Stimulated activated CD4-positive, alpha-beta T cell treated with anti-CD3 and anti-CD28 coated beads, Interleukin-4, amount 100 ng/mL, for 48 hours (primary cell): ENCODE measurements around the gene SYNGR3.

ENCODE experiments used
- DNase-seq, 2 donors: peaks; one replicate each; pipeline ENCODE4 v3.0.0-alpha.2; 2020; ENCODE audit warnings: low read depth in 2 of 2

Gene SYNGR3

DNA sequence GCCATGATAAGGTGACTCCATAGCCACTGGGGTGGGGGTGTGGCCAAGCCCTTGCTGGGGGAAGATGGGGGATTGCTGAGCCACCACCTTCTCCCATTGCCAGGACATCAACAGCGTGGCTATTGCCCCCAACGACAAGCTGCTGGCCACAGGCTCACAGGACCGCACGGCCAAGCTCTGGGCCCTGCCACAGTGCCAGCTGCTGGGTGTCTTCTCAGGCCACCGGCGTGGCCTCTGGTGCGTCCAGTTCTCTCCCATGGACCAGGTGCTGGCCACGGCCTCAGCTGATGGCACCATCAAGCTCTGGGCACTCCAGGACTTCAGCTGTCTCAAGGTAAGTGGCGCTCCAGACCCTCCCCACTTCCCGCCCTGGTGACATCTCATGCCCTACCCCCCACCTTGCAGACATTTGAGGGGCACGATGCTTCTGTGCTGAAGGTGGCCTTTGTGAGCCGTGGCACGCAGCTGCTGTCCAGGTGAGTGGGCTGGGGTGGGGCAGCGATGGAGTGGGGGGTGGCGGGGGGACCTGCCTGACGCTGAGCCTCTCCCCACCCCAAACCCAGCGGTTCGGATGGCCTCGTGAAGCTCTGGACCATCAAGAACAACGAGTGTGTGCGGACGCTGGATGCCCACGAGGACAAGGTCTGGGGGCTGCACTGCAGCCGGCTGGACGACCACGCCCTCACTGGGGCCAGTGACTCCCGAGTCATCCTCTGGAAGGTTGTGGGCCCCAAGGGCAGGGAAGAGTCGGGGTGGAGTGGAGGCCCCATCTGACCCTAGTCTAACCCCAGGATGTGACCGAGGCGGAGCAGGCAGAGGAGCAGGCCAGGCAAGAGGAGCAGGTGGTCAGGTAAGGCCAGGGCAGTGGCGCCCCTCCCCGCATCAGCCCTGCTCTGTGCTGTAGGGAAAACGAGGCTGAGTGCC is 12.6 kb upstream of the SYNGR3 start:
- no peak for DNase-seq

DNA sequence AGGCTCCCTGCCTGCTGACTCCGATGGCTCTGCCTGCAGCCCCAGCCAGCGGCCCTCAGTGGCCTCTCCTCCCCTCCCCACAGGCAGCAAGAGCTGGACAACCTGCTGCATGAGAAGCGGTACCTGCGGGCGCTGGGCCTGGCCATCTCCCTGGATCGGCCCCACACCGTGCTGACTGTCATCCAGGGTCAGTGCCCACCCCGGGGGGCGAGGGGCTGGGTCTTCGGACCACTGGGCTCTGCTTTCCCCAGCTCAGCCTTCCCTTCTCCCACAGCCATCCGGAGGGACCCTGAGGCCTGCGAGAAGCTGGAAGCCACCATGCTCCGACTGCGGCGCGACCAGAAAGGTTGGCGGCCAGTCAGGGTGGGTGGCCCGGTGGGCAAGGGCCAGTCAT is 11.9 kb upstream of the SYNGR3 start:
- no peak for DNase-seq

DNA sequence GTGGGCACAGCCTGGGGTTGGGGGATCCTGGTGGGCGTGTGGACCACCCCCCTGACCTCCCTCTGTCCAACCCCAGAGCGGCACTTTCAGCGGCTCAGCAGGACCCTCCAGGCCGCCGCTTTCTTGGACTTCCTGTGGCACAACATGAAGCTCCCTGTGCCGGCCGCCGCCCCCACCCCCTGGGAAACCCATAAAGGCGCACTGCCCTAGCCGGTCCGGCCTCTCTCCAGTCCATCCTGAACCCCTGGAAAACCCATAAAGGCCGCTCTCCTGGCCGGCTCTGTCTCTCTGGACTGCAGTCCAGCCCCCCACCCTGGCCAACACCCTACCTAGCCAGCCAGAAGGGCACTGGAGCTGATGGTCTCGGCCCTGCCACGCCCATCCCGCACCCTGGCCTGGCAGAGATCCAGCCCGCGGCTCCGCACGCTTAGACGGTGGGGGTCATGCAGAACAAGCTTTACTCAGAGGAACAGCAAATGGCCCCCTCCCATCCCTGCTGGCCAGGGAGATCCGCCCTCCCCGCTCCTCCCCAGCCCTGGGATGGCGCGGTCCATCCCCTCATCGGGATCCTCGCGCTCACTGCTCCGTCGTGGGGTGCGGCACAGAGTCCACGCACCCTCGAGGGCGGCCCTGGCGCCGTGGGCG is 11.2 kb upstream of the SYNGR3 start:
- no peak for DNase-seq

DNA sequence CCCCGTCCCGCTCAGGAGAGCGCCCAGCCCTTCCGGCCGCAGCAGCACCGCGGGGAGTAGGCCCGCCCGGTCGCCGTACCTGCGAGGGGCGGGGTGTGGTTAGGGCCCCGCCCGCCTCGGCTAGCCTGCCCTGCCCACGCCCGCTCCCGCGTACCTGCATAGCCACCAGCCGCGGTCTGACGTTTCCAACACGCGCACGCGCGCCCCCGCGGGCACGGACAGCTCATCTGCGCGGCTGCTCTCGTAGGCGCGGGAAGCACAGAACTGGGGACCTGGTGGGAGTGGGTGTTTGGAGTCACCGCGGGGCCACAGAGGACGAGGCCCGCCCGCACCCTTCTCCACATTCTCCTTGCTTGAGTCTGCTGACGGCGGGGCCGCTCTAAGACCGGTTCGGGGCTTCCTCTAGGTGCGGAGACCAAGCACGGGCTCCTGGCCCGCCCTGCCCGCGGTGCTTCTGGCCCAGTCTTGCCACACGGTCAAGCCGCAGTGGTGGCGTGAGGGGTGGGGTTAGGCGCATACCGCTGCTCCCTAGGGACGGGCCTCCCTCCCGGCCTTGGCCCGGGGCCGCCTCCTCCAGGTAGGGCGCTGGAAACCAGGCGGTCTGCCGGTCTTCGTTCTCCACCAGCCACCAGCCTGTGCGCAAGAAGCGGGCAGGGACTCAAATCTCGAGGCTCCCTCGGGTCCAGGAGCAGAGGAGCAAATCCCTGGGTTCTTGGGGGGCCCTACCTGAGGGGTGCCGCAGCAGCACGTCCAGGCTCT is 10.3 kb upstream of the SYNGR3 start:
- DNase-seq: no peak

DNA sequence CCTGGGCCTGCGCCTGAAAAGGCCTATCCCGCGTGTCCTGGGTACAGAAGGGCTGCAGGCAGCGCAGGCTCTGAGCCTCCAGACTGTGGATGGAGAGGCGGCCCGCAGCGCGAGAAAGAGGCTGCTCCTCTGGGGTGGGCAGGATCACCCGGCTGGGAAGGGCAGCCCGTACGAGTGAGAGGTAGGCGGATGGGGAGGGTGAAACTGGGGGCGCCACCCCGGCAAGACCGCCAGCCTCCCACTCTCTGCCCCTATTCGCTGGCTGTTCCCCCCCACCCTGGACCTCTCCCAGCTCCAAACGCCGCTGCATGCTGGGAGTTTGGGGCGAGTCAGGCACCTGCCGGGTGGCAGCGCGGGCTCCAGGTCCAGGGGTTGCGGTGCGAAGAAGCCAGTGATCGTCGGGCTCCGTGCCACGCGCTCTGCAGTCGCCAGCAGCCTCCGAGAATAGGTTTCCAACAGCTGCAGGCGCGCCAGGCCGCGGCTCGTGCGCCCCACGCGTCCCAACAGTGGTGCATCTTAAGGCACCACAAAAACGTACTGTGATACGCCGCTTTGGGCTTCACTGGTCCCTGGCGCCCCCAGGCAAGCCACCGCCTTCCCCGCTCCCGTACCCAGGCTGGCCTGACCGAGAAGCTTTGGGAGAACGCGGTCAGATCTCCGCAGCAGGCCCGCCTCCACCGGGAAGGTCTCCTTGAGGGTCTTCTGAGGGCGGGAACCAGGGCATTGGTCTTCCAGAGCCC is 9.6 kb upstream of the SYNGR3 start:
- DNase-seq: no peak

DNA sequence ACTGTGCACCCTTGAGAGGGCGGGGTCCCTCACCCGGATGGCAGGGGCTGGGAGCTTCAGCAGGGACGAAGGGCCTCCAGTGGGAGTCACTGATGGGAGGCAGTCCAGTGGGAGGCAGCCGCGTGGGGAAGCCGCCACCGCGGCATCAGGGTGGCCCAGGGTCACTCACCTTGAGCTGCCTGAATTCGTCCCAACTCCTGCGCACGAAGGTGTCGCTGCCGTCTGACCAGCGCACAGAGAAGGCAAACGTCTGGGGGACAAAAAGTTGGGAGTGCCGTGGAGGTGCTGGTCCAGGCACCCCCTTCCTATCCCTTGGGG is 9.0 kb upstream of the SYNGR3 start:
- DNase-seq: no peak

DNA sequence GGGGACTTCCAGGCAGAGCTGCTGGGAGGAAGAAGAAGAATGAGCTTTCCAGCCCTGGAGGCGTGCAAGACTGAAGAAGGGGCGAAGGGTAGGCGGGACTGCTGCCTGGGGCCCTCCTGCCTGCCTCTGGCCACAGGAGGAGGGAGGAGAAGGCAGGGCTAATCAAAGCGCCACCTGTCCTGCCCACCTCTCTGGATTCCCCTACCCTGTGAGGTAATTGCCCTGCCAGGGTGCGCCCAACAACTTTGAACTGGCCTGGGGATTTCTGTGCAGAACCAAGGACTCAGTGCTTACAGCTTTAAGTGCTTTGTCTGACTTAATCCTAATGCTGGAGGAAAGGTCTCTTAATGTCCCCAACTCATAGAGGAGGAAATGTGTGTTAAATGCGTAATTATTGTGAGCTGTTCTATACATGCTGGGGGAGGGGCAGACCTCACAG is 8.4 kb upstream of the SYNGR3 start, which contains the start of gene NOXO1:
TSS of gene NOXO1 (minus strand) at position 72 of the 439 bp plus-strand sequence. CDS start 290 bp downstream, outside the sequence.
- no peak for DNase-seq

GRCh38 chr16:1982013-1982433 is 7.7 kb upstream of the SYNGR3 start:
- DNase-seq: no peak

GRCh38 chr16:1982991-1983543 is 6.7 kb upstream of the SYNGR3 start:
- no peak for DNase-seq

DNA sequence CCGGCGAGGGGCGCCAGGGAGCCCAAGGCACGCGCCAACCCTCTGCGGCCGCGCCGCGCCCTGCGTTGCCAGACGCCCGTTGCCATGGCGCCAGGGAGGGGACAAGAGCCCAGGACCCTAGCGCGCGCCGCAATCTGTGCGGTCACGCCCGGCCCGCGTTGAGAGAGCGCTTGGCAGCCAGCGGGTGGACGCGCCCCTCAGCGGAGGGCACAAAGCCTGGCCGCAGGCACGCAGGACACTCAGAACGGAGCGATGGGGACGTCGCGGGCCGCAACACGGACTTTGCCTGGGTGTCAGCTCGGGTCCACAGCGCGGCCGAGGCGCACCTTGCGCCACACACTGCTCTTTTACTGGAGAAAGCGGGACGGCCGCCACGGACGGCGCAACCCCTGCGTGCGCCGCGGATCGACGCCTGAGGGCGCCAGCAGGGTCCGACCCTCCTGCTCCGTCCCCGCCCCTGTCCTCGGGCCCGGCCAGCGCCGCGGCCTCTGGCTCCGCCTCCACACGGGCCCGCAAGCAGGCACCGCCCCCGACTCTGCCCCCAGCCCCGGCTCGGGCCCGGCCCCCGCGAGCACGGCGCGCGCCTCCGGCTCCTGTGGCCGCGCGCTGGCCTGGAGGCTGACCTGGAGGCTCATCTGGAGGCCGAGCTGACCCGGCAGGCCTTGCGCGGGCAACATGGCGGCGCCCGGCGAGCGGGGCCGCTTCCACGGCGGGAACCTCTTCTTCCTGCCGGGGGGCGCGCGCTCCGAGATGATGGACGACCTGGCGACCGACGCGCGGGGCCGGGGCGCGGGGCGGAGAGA is 6.0 kb upstream of the SYNGR3 start, which contains the start of gene GFER:
TSS of gene GFER (plus strand) at position 650 of the 803 bp plus-strand sequence. CDS start at position 676, 26 bp downstream.
- DNase-seq: peak in 1 of 2 donors; percentile 80

DNA sequence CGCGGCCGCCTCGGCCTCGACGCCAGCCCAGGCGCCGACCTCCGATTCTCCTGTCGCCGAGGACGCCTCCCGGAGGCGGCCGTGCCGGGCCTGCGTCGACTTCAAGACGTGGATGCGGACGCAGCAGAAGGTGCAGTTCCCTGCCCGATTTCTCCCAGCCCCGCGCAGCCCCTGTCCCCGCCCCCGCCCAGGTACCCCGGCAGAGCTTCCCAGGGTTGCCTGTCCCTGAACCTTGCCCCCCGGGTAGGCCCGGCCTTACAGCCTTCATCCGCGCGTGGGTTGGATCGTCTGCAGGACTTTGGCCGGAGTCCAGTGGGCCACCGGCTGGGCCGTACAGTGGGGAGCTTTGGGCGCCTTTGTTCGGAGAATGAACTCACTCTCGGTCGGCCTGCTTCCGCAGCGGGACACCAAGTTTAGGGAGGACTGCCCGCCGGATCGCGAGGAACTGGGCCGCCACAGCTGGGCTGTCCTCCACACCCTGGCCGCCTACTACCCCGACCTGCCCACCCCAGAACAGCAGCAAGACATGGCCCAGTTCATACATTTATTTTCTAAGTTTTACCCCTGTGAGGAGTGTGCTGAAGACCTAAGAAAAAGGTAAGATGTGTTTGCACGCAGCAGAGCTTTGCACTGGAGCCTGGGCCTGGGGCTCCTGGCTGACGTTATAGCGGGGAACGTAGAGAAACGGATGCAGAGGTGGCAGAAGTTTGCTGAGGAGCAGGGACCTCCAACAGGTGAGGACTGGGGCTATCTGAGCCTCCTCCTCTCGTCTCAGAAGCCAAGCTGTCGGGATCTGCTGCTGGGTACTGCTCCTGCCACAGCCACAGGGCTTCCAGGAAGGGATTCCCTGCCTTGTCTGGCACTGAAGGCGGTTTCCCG is 5.2 kb upstream of the SYNGR3 start:
- DNase-seq: no peak

DNA sequence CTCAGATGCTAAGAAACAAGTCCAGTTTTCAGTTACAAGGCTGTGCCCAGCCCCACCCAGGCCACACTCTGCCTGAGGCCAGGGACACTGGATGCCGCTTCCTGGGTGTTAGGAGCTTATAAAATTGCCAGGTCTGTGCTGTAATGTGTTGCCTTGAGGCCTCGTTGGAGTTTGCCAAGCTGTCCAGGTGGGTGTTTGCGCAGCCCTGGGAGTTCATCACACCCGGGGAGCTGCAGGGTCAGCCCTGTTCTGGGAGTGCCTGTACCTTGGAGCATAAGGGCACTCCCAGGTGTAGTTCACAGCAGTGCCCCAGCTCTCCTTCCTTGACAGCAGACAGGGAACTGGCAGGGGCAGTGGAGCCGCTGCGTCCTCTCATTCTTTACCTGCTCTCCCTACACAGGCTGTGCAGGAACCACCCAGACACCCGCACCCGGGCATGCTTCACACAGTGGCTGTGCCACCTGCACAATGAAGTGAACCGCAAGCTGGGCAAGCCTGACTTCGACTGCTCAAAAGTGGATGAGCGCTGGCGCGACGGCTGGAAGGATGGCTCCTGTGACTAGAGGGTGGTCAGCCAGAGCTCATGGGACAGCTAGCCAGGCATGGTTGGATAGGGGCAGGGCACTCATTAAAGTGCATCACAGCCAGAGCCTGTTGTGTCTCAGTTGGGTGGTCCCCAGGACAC is 4.2 kb upstream of the SYNGR3 start:
- no peak for DNase-seq

- no peak for DNase-seq
These were observed 2.6 kb upstream of the SYNGR3 start for GRCh38 chr16:1987198-1987597.

DNA sequence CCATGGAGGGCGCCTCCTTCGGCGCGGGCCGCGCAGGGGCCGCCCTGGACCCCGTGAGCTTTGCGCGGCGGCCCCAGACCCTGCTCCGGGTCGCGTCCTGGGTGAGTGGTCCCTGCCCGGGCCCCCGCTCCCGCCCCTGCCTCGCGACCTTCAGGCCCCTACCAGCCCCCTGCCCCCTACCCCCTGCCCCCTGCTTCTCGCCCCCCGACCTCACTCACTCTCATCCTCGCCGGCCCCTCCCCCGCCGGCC is 256 bp downstream of the SYNGR3 start:
- no peak for DNase-seq

- no peak for DNase-seq
These were observed 773 bp downstream of the SYNGR3 start for GRCh38 chr16:1990351-1991134.

DNA sequence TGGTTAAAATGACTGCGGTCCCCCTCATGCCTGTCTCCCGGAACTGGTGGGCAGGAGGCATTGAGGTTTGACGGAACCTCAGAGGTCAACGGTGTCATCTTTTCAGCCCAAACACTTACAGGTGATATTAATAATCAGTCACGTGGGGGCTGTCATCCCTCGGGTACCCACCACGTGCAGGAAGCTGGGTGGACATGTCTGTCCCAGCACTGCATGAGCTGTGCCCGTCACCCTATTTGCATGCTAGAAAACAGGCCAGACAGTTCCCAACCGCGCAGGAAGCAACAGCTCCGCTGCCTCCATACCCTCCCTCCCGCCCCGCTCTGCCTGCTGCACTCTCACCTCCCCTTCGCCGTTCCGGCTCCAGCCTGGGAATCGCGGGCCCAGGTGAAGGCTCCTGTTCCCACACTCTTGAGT is 1.4 kb downstream of the SYNGR3 start:
- no peak for DNase-seq

- DNase-seq: no peak
These were observed 1.8 kb downstream of the SYNGR3 start for GRCh38 chr16:1991588-1991947.

GRCh38 chr16:1991948-1992703 is 2.4 kb downstream of the SYNGR3 start:
- peak; percentile 95 to 99 for DNase-seq
